Esophagus squamous epithelium (tissue), 5 donors: Measurements from ENCODE around the gene ANO4. TPM values are rescaled to one million over a fixed set of nuclear protein-coding genes. Genes with fewer than 3 reads are reported as not detected.

ENCODE experiments used
- DNase-seq: peaks from one replicate; lab custom pipeline; 2025; lab: John Stamatoyannopoulos, UW
- H3K27ac ChIP-seq, 4 donors: fragments of 200-600 bp; sonication (generic); one replicate each; pipeline ENCODE4 v1.5.1; 2016 to 2019; ENCODE audit warnings: mild to moderate bottlenecking in 1 of 4
- H3K27me3 ChIP-seq, 4 donors: fragments of 200-600 bp; sonication (generic); 1 replicate in 3 of 4; 2 replicates in 1 of 4; pipeline versions ENCODE4 v1.5.1 to v1.6.0; 2017 to 2021; ENCODE audit warnings: antibody characterized with exemption in 1 of 4
- H3K36me3 ChIP-seq, 3 donors: fragments of 200-600 bp; sonication (generic); one replicate each; pipeline ENCODE4 v1.5.1; 2016 to 2019
- H3K4me1 ChIP-seq, 3 donors: fragments of 200-600 bp; sonication (generic); one replicate each; pipeline ENCODE4 v1.5.1; 2017 to 2019
- H3K4me3 ChIP-seq, 4 donors: fragments of 200-600 bp; sonication (generic); 1 replicate in 3 of 4; 2 replicates in 1 of 4; pipeline ENCODE4 v1.5.1; 2016 to 2019; ENCODE audit warnings: mild to moderate bottlenecking in 2 of 4, moderate library complexity in 1 of 4
- H3K9me3 ChIP-seq, 3 donors: fragments of 200-600 bp; sonication (generic); one replicate each; pipeline ENCODE4 v1.5.1; 2016 to 2019
- CTCF ChIP-seq, 6 experiments: fragments of 450-650 bp in 4 of 6; fragments of 200-600 bp in 2 of 6; sonication (generic) in 2 of 6; IDR thresholded peaks; one replicate each; pipeline ENCODE4 v1.5.1; 2016 to 2019; ENCODE audit warnings: antibody characterized with exemption in 6 of 6, mild to moderate bottlenecking in 4 of 6, moderate library complexity in 4 of 6
- POLR2A ChIP-seq, 4 donors: fragments of 450-650 bp; IDR thresholded peaks; one replicate each; pipeline ENCODE4 v1.6.1; 2017; ENCODE audit warnings: antibody characterized with exemption in 4 of 4, mild to moderate bottlenecking in 4 of 4, moderate library complexity in 3 of 4
- WGBS, 2 donors: methylation state at CpG; one replicate each; pipeline ENCODE4 v1.1.5; 2018; 5-methylcytosine and 5-hydroxymethylcytosine counted together
- intact Hi-C: fragments of 100-400 bp; cut with DNase I; formaldehyde crosslinking; loops from one replicate; pipeline ENCODE4 v1.15.0; 2022
- total RNA-seq, 4 donors: library from RNA; depleted of rRNA; stranded (reverse); fragments of >200 nt; gene quantifications; one replicate each; pipeline ENCODE4 v1.1.0, GENCODE V29; 2016
- donor health status: DM: yes; HTN: yes; CAD: no.

ANO4 gene
- under 1 TPM in 1 of 4 donors, not detected in 3; 0.09 TPM for total RNA-seq

- TF ChIP-seq CTCF (IDR thresholded peaks at IDR 0.05), result no peak
- TF ChIP-seq POLR2A (IDR thresholded peaks at IDR 0.05), result no peak
- no peak for DNase-seq
- peak within 1 kb of the TSS in 1 of 4 donors; percentile 14 for H3K4me3 ChIP-seq
Measured at GRCh38 chr12:100794441-100795173, at the start of gene ANO4. Gene ANO4 (plus strand): TSS chr12:100794776. CDS start chr12:100901786, 107,010 bp downstream.

GRCh38 chr12:100745378-100746071 is 49.1 kb upstream of the ANO4 start:
- H3K4me1 ChIP-seq, result no peaks in the 10 kb centered on the region
- 63 to 72% methylated on average over 3 of the region's 3 CpGs for WGBS, 2 donors
- DNase-seq, result no peak
- no peaks in the 10 kb centered on the region for H3K36me3 ChIP-seq
- H3K9me3 ChIP-seq, result no peaks in the 10 kb centered on the region
- intact Hi-C loops, result no loop called here
- H3K27ac ChIP-seq, result no peak overlapping the region
- H3K27me3 ChIP-seq, result no peaks in the 10 kb centered on the region
- no peak overlapping the region for H3K4me3 ChIP-seq
- no peak for TF ChIP-seq CTCF (IDR thresholded peaks at IDR 0.05)
- TF ChIP-seq POLR2A (IDR thresholded peaks at IDR 0.05), result no peak

More at GRCh38 chr12:100794441-100795173, at the start of gene ANO4:
- no peaks in the 10 kb centered on the region for H3K4me1 ChIP-seq
- no peaks in the 10 kb centered on the region for H3K9me3 ChIP-seq
- no peak within 1 kb of the TSS for H3K27ac ChIP-seq
- peaks cover 0 to 17% (median 0%) of the 10 kb centered on the region in 4 donors for H3K27me3 ChIP-seq
- intact Hi-C loops, result no loop called here
- H3K36me3 ChIP-seq, result no peaks in the 10 kb centered on the region
- WGBS, 2 donors, result 20 to 21% methylated on average over 9 to 14 of the region's 18 CpGs

- Histone ChIP-seq H3K27me3 (no peaks in the 10 kb centered on the region), H3K27ac (no peak overlapping the region), H3K9me3 (no peaks in the 10 kb centered on the region), H3K4me3 (no peak overlapping the region), H3K4me1 (no peaks in the 10 kb centered on the region), H3K36me3 (no peaks in the 10 kb centered on the region)
- 0 to 27% methylated on average over 1 of the region's 2 CpGs for WGBS, 2 donors
- no peak for TF ChIP-seq CTCF (IDR thresholded peaks at IDR 0.05)
- no peak for TF ChIP-seq POLR2A (IDR thresholded peaks at IDR 0.05)
- no peak for DNase-seq
- intact Hi-C loops, result no loop called here
Measured at GRCh38 chr12:100752841-100753240, 41.7 kb upstream of the ANO4 start.

GRCh38 chr12:100753837-100754236 is 40.7 kb upstream of the ANO4 start:
- WGBS, 2 donors, result 65 to 80% methylated on average over 2 of the region's 2 CpGs
- no peak for DNase-seq
- no peak overlapping the region for H3K27ac ChIP-seq
- H3K27me3 ChIP-seq, result no peaks in the 10 kb centered on the region
- no peak overlapping the region for H3K4me3 ChIP-seq
- H3K36me3 ChIP-seq, result no peaks in the 10 kb centered on the region
- no peaks in the 10 kb centered on the region for H3K4me1 ChIP-seq
- no peak for TF ChIP-seq POLR2A (IDR thresholded peaks at IDR 0.05)
- no peaks in the 10 kb centered on the region for H3K9me3 ChIP-seq
- intact Hi-C loops, result no loop called here

GRCh38 chr12:100755186-100755585 is 39.4 kb upstream of the ANO4 start:
- 73 to 81% methylated on average over 1 of the region's 1 CpG for WGBS, 2 donors
- no peaks in the 10 kb centered on the region for H3K4me1 ChIP-seq
- intact Hi-C loops, result no loop called here

More at GRCh38 chr12:100755186-100755585, 39.4 kb upstream of the ANO4 start:
- no peak for DNase-seq
- no peak overlapping the region for H3K4me3 ChIP-seq
- H3K27ac ChIP-seq, result no peak overlapping the region
- H3K9me3 ChIP-seq, result no peaks in the 10 kb centered on the region
- TF ChIP-seq CTCF (IDR thresholded peaks at IDR 0.05) (no peak), POLR2A (IDR thresholded peaks at IDR 0.05) (no peak)
- no peaks in the 10 kb centered on the region for H3K36me3 ChIP-seq
- H3K27me3 ChIP-seq, result no peaks in the 10 kb centered on the region
